SK-N-MC (cell line): ENCODE data around the gene RRP7A.

ENCODE experiments used
- EZH2 ChIP-seq: fragments of 200-600 bp; sonication (generic); IDR thresholded peaks from one replicate; pipeline ENCODE4 v1.6.1; 2017; ENCODE audit warnings: antibody characterized with exemption
- FOXP2 ChIP-seq: optimal IDR thresholded peaks from 2 replicates; pipeline ENCODE3; 2011; ENCODE audit warnings: mild to moderate bottlenecking, moderate library complexity; ENCODE audit not compliant: insufficient read depth; ENCODE audit errors: extremely low read length, control extremely low read depth
- POLR2AphosphoS5 ChIP-seq: IDR thresholded peaks from 2 replicates; pipeline ENCODE4 v1.6.1; 2012; ENCODE audit warnings: mild to moderate bottlenecking, low read depth, low read length, borderline replicate concordance

DNA sequence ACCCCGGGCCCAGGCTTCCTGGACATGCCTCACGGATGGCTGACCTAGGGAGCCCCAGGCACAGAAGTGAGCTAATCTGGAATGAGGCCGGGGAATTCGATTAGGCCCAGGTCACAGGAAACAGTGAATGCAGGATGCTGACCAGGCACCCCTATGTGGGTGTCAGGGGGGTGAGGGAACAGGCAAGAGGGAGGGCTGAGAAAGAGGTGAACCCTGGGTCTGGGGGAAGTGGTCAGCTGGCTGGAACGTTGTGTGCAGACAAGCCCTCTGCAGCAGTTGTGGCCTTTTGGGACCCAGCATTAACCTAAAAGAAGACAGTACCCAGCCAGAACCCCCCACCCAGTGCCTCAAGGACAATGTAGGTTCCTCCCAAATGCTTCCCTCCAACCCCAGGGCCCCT, 42.3 kb upstream of the RRP7A start:
- no peak for TF ChIP-seq EZH2
- TF ChIP-seq POLR2AphosphoS5 = no peak
- no peak for TF ChIP-seq FOXP2
